ENCODE measurements around the gene HINT2. TPM values are rescaled to one million over a fixed set of nuclear protein-coding genes. Genes with fewer than 3 reads are reported as not detected.
A peak's percentile ranks its signal among the peaks of the same experiment; 100 is the strongest.

Gene HINT2
- total RNA-seq, 4 donors from 2014 or later: 19.8 to 49.7 (median 40.6) TPM

GRCh38 chr9:35822926-35823325, 8.1 kb upstream of the HINT2 start:
- ATAC-seq (ENCODE audit: low FRiP score) (no peak), DNase-seq (ENCODE audit: low spot score) (no peak)
- TF ChIP-seq CTCF (IDR thresholded peaks at IDR 0.05): no peak

- no peak for DNase-seq (ENCODE audit: low spot score)
- no peak for TF ChIP-seq CTCF (IDR thresholded peaks at IDR 0.05)
- no peak for ATAC-seq (ENCODE audit: low FRiP score)
Measured at GRCh38 chr9:35820076-35820475, 5.2 kb upstream of the HINT2 start.

GRCh38 chr9:35818341-35818740, 3.5 kb upstream of the HINT2 start:
- TF ChIP-seq CTCF (IDR thresholded peaks at IDR 0.05): no peak
- no peak for ATAC-seq (ENCODE audit: low FRiP score)
- no peak for DNase-seq (ENCODE audit: low spot score)

- TF ChIP-seq CTCF (IDR thresholded peaks at IDR 0.05): no peak
- ATAC-seq (ENCODE audit: low FRiP score) (no peak), DNase-seq (ENCODE audit: low spot score) (no peak)
Measured at GRCh38 chr9:35816708-35817107, 1.9 kb upstream of the HINT2 start.

GRCh38 chr9:35814106-35814840, 569 bp downstream of the HINT2 start:
- DNase-seq (ENCODE audit: low spot score) (no peak), ATAC-seq (ENCODE audit: low FRiP score) (peak; percentile 56)
- no peak for TF ChIP-seq CTCF (IDR thresholded peaks at IDR 0.05)

GRCh38 chr9:35813434-35814105, 1.3 kb downstream of the HINT2 start:
- no peak for ATAC-seq (ENCODE audit: low FRiP score)
- no peak for DNase-seq (ENCODE audit: low spot score)
- no peak for TF ChIP-seq CTCF (IDR thresholded peaks at IDR 0.05)
